HG03575 (cell line): ENCODE data around the gene DAPK1.

Source experiments
- ATAC-seq: cut with Tn5 transposase; IDR thresholded peaks from one replicate; pipeline ENCODE4 v1.9.1; 2021; ENCODE audit not compliant: unreplicated experiment, insufficient number of reproducible peaks, low FRiP score; ENCODE audit errors: extremely low read depth

DAPK1 gene

GRCh38 chr9:87685871-87686519 lies 188.3 kb downstream of the DAPK1 start:
- no peak for ATAC-seq

DNA sequence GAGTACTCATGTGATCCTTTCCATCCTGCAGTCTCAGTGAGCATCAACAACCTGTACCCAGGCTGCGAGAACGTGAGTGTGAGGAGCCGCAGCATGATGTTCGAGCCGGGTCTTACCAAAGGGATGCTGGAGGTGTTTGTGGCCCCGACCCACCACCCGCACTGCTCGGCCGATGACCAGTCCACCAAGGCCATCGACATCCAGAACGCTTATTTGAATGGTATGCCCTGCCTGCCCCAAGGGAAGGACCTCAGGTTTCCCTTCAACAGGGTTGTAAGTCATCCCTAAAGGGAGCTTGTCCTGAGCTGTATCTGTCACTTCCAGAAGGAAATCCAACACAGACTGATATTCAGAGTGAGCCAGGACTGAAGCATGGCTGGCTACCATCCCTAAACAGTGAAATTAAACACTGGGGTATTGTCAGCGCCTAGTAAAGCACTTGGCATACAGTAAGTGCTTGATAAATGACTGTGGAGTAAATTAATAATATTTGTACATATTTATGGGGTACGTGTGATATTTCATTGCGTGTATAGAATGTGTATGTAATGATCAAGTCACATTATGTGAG lies 188.9 kb downstream of the DAPK1 start:
- ATAC-seq, result no peak

DNA sequence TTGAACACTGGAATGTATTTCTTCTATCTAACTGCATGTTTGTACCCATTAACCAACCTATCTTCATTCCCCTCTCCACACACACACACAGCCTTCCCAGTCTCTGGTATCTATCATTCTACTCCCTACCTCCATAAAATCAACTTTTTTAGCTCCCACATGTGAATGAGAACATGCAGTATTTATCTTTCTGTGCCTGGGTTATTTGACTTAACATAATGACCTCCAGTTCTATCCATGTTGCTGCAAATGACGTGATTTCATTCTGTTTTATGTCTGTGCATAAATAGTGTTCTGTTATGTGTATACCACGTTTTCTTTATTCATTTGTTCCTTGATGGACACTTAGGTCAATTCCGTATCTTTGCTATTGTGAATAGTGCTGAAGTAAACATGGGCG lies 189.5 kb downstream of the DAPK1 start:
- no peak for ATAC-seq

- ATAC-seq, result no peak
These were observed 196.6 kb downstream of the DAPK1 start for GRCh38 chr9:87694236-87694755.

GRCh38 chr9:87695523-87695922 lies 197.9 kb downstream of the DAPK1 start:
- no peak for ATAC-seq

DNA sequence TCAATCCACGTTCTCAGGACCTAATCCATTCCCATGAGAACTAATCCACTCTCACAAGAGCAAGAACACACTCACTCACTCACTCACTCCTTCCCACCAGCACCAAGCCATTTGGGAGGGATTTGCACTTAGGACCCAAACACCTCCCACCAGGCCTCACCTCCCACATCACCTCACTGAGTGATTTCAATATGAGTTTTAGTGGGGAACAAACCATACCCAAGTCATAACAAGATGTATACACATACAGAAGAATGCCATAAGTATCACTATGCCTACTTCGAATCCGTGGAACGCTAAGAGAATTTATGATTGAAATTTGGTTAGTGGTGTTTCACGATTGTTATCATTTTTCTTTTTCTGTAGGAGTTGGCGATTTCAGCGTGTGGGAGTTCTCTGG lies 199.0 kb downstream of the DAPK1 start:
- ATAC-seq, result no peak

- no peak for ATAC-seq
These were observed 200.6 kb downstream of the DAPK1 start for GRCh38 chr9:87698069-87698809.

DNA sequence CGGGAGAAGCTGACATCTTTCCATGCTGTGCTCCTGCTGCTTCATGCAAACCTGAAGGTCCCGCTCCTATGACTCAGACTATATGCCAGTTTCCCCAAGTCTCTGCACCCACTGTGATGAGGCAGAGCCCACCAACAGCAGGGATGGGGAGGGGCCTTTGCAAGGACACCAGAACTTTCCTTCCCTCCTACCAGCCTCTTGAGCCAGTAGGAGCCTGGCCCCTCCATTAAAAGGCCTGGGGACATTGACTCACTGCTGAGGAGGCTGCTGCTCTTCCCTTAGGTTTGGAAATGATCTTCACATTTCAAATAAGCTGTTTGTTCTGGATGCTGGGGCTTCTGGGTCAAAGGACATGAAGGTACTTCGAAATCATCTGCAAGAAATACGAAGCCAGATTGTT lies 202.2 kb downstream of the DAPK1 start:
- no peak for ATAC-seq

DNA sequence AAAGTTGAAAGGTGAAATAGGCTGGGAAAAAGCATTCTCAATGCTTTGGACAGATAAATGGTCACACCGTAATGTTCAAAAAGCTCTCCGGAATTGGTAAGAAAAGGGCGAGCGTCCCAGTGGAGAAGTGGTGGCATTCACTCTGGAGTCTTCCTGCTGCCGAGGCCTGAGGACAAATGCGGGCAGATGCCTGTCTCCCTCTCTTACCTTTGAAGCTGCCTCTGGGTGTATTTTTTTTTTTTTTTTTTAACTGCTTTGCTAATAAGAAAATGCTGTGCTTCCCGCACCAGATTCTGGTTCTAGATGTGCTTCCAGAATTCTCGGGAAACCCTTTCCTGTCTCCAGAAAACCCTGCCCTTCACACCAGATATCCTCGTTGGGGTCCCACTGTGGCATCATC lies 203.8 kb downstream of the DAPK1 start:
- ATAC-seq, result no peak

- no peak for ATAC-seq
These were observed 204.3 kb downstream of the DAPK1 start for GRCh38 chr9:87701931-87702421.

GRCh38 chr9:87702921-87703320 lies 205.3 kb downstream of the DAPK1 start:
- ATAC-seq, result no peak

GRCh38 chr9:87703636-87704276 lies 206.1 kb downstream of the DAPK1 start:
- ATAC-seq, result no peak

- ATAC-seq, result no peak
These were observed 206.7 kb downstream of the DAPK1 start for GRCh38 chr9:87704342-87704741.

- no peak for ATAC-seq
These were observed 208.5 kb downstream of the DAPK1 start for GRCh38 chr9:87706066-87706739.

GRCh38 chr9:87707805-87708506 lies 210.3 kb downstream of the DAPK1 start:
- no peak for ATAC-seq

DNA sequence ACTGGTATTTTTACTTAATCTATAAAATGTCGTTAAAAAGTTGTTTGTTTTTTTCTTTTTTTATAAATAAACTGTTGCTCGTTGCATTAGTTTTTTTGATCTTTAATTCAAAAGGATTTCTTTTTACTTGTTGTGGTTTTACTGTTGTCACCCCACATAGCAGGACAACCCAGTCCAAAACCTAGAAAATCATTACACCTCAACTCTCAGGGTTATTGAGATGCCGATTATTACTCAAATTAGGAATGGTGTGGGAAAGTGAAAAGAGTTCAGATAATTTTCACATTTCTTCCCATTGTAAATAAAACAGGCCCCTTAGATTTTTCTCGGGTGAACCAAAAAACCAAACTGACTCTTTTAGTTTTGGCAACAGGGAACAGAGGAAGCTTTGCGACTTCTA lies 210.9 kb downstream of the DAPK1 start:
- no peak for ATAC-seq

GRCh38 chr9:87708986-87709728 lies 211.5 kb downstream of the DAPK1 start:
- no peak for ATAC-seq

DNA sequence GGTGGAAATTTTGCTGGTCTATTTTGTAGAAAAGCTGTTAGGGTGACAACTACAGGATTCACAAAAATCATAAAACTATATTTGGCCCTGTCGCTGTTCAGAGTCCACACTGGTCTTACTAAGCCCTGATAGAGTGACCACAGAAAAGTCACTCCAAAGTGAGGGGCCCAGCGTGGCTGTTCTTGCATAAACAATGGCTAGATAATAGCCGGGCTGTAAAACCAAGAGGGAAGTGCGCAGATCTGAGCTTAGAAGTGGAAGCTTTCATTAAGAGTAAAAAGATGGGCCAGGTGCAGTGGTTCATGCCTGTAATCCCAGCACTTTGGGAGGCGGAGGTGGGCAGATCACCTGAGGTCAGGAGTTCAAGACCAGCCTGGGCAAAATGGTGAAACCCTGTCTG lies 212.8 kb downstream of the DAPK1 start:
- no peak for ATAC-seq
